ENCODE measurements around the gene REXO5.
"Not testable (repeated sequence)": the region's sequence is repeated elsewhere in the genome, so short reads cannot be mapped to it uniquely, and the experiment has no call there.

REXO5 gene
- 0.71 to 1.4 (median 0.83) reads per million in 4 donors for total RNA-seq

- peak; percentile 52 to 79 (median 60) for DNase-seq
Observed at GRCh38 chr16:20806168-20807050, at the start of gene REXO5, which contains the start of gene ERI2. TSS of gene REXO5 (plus strand) at chr16:20806527. CDS start at chr16:20806954, 427 bp downstream. TSS of gene ERI2 (minus strand) at chr16:20806472. CDS start at chr16:20806430, 42 bp downstream.

GRCh38 chr16:20760346-20760745 lies 46.0 kb upstream of the REXO5 start:
- no peak for DNase-seq

- no peak for DNase-seq
Observed at GRCh38 chr16:20761175-20761574, 45.2 kb upstream of the REXO5 start.

- no peak for DNase-seq
Observed at GRCh38 chr16:20762404-20763123, 43.8 kb upstream of the REXO5 start.

GRCh38 chr16:20763461-20764232 lies 42.7 kb upstream of the REXO5 start, which contains the start of gene ACSM3:
TSS of gene ACSM3 (plus strand) at chr16:20764014. CDS start at chr16:20770035, 6,021 bp downstream.
- DNase-seq, result peak; percentile 18 to 78 (median 58)

GRCh38 chr16:20764448-20764847 lies 41.9 kb upstream of the REXO5 start:
- not testable (repeated sequence) for DNase-seq

GRCh38 chr16:20765732-20766131 lies 40.6 kb upstream of the REXO5 start:
- DNase-seq, result no peak

GRCh38 chr16:20766294-20766693 lies 40.0 kb upstream of the REXO5 start:
- no peak for DNase-seq

GRCh38 chr16:20767577-20767976 lies 38.8 kb upstream of the REXO5 start:
- no peak for DNase-seq

- DNase-seq, result no peak
Observed at GRCh38 chr16:20768121-20768520, 38.2 kb upstream of the REXO5 start.

GRCh38 chr16:20768818-20769217 lies 37.5 kb upstream of the REXO5 start:
- DNase-seq, result no peak

- no peak for DNase-seq
Observed at GRCh38 chr16:20773679-20774078, 32.6 kb upstream of the REXO5 start.

- DNase-seq, result peak; percentile 13 to 62 (median 31)
Observed at GRCh38 chr16:20774703-20775362, 31.5 kb upstream of the REXO5 start.

- DNase-seq, result no peak
Observed at GRCh38 chr16:20781697-20782096, 24.6 kb upstream of the REXO5 start.

- DNase-seq, result no peak
Observed at GRCh38 chr16:20782470-20782869, 23.9 kb upstream of the REXO5 start.

GRCh38 chr16:20784204-20784603 lies 22.1 kb upstream of the REXO5 start:
- DNase-seq, result no peak

- no peak for DNase-seq
Observed at GRCh38 chr16:20789130-20789529, 17.2 kb upstream of the REXO5 start.

GRCh38 chr16:20791923-20792612 lies 14.3 kb upstream of the REXO5 start:
- no peak for DNase-seq

- no peak for DNase-seq
Observed at GRCh38 chr16:20798364-20798763, 8.0 kb upstream of the REXO5 start.

GRCh38 chr16:20799599-20799998 lies 6.7 kb upstream of the REXO5 start:
- DNase-seq, result peak in 1 of 5 donors; percentile 8

- no peak for DNase-seq
Observed at GRCh38 chr16:20801278-20801677, 5.0 kb upstream of the REXO5 start.

GRCh38 chr16:20803192-20803560 lies 3.2 kb upstream of the REXO5 start:
- DNase-seq, result no peak

All from T-helper 1 cell (primary cell).